Measurements from ENCODE around the gene SLC23A3.
A peak's percentile ranks its signal among the peaks of the same experiment; 100 is the strongest.

Gene SLC23A3

GRCh38 chr2:219174801-219175200 is 5.0 kb upstream of the SLC23A3 start:
- H3K4me3 ChIP-seq (ENCODE audit: low read depth, low read length): no peak overlapping the region
- TF ChIP-seq CTCF (IDR thresholded peaks at IDR 0.05; ENCODE audit: insufficient read depth, low read depth, low read length, missing control alignments): no peak
- no peak for DNase-seq (ENCODE audit: low read depth)

GRCh38 chr2:219174146-219174545 is 4.3 kb upstream of the SLC23A3 start:
- DNase-seq (ENCODE audit: low read depth): no peak
- TF ChIP-seq CTCF (IDR thresholded peaks at IDR 0.05; ENCODE audit: insufficient read depth, low read depth, low read length, missing control alignments): no peak
- H3K4me3 ChIP-seq (ENCODE audit: low read depth, low read length): no peak overlapping the region

GRCh38 chr2:219173176-219173575 is 3.3 kb upstream of the SLC23A3 start:
- TF ChIP-seq CTCF (IDR thresholded peaks at IDR 0.05; ENCODE audit: insufficient read depth, low read depth, low read length, missing control alignments): no peak
- no peak for DNase-seq (ENCODE audit: low read depth)
- no peak overlapping the region for H3K4me3 ChIP-seq (ENCODE audit: low read depth, low read length)

DNA sequence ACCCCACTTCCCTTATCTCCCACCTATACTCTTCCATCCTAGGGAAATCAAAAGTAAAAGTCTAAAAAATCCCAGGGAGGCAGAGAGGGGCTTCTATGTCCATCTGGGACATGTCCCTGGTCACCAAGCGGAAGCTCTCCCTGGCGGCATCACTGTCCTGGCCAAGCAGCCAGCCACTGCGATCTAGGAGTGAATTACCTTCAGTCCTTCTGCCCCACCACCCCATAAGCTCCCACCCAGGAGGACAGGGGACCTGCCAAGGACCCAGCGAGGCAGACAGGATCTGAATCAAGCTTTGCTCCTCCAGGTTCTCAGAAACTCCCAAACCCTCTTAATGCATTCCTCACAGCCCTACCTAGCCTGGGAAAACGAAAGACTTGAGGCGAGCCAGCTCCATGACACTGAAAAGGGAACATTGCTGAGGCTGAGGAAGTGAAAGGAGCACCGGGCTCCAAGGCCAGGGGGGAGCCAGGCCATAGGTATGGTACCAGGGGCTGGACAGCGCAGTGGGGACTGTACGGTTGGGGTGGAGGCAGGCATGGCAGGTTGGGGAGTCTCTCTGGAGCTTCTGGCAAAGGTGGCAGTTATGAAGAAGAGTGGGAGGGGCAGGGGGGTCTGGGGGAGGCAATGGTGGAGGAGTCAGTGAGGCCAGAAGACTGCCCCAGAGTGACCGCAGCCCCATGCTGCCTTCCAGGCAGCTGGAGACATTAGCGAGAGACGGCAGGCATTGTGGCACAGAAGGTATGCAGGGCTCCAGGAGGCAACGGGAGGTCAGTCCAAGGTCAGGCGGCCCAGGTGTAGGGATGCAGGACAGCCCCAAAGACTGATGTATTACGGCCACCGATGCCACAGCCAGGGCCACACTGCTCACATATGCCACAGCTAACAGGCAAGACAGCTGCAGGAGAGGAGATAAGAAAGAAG is 2.7 kb upstream of the SLC23A3 start:
- no peak for DNase-seq (ENCODE audit: low read depth)
- no peak for TF ChIP-seq CTCF (IDR thresholded peaks at IDR 0.05; ENCODE audit: insufficient read depth, low read depth, low read length, missing control alignments)

DNA sequence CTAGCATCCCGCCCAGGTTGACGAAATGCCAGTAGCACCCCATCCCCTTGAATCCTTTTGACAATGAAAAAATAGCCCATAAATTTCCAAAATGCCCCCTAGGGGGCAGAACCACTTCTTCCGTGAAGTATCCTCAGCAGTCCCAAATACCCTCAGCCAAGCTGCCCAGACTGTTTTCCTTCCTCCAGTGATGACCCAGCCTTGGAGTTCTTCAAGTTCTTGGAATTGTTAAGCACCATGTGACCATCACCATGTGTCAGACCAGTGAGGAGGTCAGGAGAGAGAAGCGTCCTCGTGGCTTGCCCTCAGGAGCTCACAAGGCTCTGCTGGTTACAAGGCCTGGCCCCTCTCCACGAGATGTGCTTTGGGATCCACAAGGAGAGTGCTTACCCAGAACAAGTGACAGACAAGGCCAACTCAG is 1.4 kb upstream of the SLC23A3 start:
- H3K4me3 ChIP-seq (ENCODE audit: low read depth, low read length): no peak overlapping the region
- peak; percentile 48 for DNase-seq (ENCODE audit: low read depth)
- TF ChIP-seq CTCF (IDR thresholded peaks at IDR 0.05; ENCODE audit: insufficient read depth, low read depth, low read length, missing control alignments): peak; percentile 67

More for the DNA sequence above, 2.7 kb upstream of the SLC23A3 start:
- no peak overlapping the region for H3K4me3 ChIP-seq (ENCODE audit: low read depth, low read length)

GRCh38 chr2:219168932-219169331 is 897 bp downstream of the SLC23A3 start:
- no peak overlapping the region for H3K4me3 ChIP-seq (ENCODE audit: low read depth, low read length)
- TF ChIP-seq CTCF (IDR thresholded peaks at IDR 0.05; ENCODE audit: insufficient read depth, low read depth, low read length, missing control alignments): no peak
- DNase-seq (ENCODE audit: low read depth): no peak

All from GM12865 (cell line).